Activated CD8-positive, alpha-beta T cell treated with anti-CD3 and anti-CD28 coated beads, Interleukin-2, amount 10 ng/mL, durations not matched to agents 7 days and 5 days (primary cell): ENCODE results near the gene MYH9. TPM values are rescaled to one million over a fixed set of nuclear protein-coding genes. Genes with fewer than 3 reads are reported as not detected.

Source experiments
- ATAC-seq: fragments of 150-1000 bp; cut with Tn5 transposase; one replicate; pipeline ENCODE4 v1.10.0; 2021; ENCODE audit warnings: moderate library complexity
- CTCF ChIA-PET: fragments of 350-600 bp; sonication (Branson Sonifier 250); formaldehyde crosslinking; loops from one replicate; lab custom pipeline; 2021; ENCODE audit warnings: antibody characterized with exemption; lab: Charles Lee
- POLR2A ChIA-PET: fragments of 350-600 bp; sonication (Branson Sonifier 250); formaldehyde crosslinking; loops from one replicate; lab custom pipeline; 2021; ENCODE audit warnings: antibody characterized with exemption; lab: Charles Lee
- DNase-seq: peaks from one replicate; pipeline ENCODE4 v3.0.0-alpha.2; 2020
- H3K27ac Mint-ChIP-seq: one replicate; pipeline ENCODE4 v1.8.0; 2021; ENCODE audit warnings: mild to moderate bottlenecking, mixed read lengths
- H3K27me3 Mint-ChIP-seq: one replicate; pipeline ENCODE4 v1.8.0; 2021; ENCODE audit warnings: low read depth, mixed read lengths
- H3K36me3 Mint-ChIP-seq: one replicate; pipeline ENCODE4 v1.8.0; 2021; ENCODE audit warnings: low read depth, mixed read lengths
- H3K4me1 Mint-ChIP-seq: one replicate; pipeline ENCODE4 v1.8.0; 2021; ENCODE audit warnings: low read depth, mixed read lengths
- H3K4me3 Mint-ChIP-seq: one replicate; pipeline ENCODE4 v1.8.0; 2021; ENCODE audit warnings: mild to moderate bottlenecking, mixed read lengths
- H3K9me3 Mint-ChIP-seq: one replicate; pipeline ENCODE4 v1.8.0; 2022; ENCODE audit warnings: mixed read lengths; ENCODE audit not compliant: insufficient read depth
- total RNA-seq, 2 experiments: library from RNA; stranded (reverse); gene quantifications; one replicate each; pipeline ENCODE4 v1.2.3, GENCODE V29; 2021

MYH9 gene
- total RNA-seq, 2 experiments from 2014 or later = 857 to 883 TPM

- Mint-ChIP-seq H3K27ac (peak overlapping the region; percentile 82), H3K9me3 (no peaks in the 10 kb centered on the region), H3K27me3 (no peaks in the 10 kb centered on the region), H3K4me1 (peaks cover 92% of the 10 kb centered on the region), H3K36me3 (peaks cover 67% of the 10 kb centered on the region), H3K4me3 (peak overlapping the region; percentile 59)
- no peak for ATAC-seq
- no peak for DNase-seq
- ChIA-PET POLR2A (interaction anchor here (0.6 to 1.7 kb wide), 8 partner anchors 10 to 102 kb away, joined by 3 to 4 read pairs (median 3); no protein-coding TSS in a partner anchor), CTCF (interaction anchor here (0.6 to 3.3 kb wide), 13 partner anchors 9 to 131 kb away, joined by 3 to 15 read pairs (median 6); no protein-coding TSS in a partner anchor)
Measured at GRCh38 chr22:36355894-36356293, 31.9 kb downstream of the MYH9 start.

GRCh38 chr22:36355362-36355761 lies 32.4 kb downstream of the MYH9 start:
- CTCF ChIA-PET = interaction anchor here (0.7 to 3.3 kb wide), 10 partner anchors 10 to 131 kb away, joined by 3 to 15 read pairs (median 8); no protein-coding TSS in a partner anchor
- peaks cover 66% of the 10 kb centered on the region for H3K36me3 Mint-ChIP-seq
- DNase-seq (no peak), ATAC-seq (peak; percentile 24)
- H3K9me3 Mint-ChIP-seq = no peaks in the 10 kb centered on the region
- peak overlapping the region; percentile 59 for H3K4me3 Mint-ChIP-seq
- peaks cover 93% of the 10 kb centered on the region for H3K4me1 Mint-ChIP-seq
- H3K27ac Mint-ChIP-seq = peak overlapping the region; percentile 82
- POLR2A ChIA-PET = interaction anchor here (0.6 to 1.8 kb wide), 4 partner anchors 10 to 24 kb away, joined by 3 to 8 read pairs (median 4); no protein-coding TSS in a partner anchor
- no peaks in the 10 kb centered on the region for H3K27me3 Mint-ChIP-seq

- Mint-ChIP-seq H3K9me3 (no peaks in the 10 kb centered on the region), H3K27ac (peak overlapping the region; percentile 86), H3K4me3 (peak overlapping the region; percentile 36), H3K36me3 (peaks cover 61% of the 10 kb centered on the region), H3K4me1 (peaks cover 87% of the 10 kb centered on the region), H3K27me3 (no peaks in the 10 kb centered on the region)
- ChIA-PET CTCF (interaction anchor here (0.7 to 2.3 kb wide), 11 partner anchors 9 to 117 kb away, joined by 3 to 14 read pairs (median 5); no protein-coding TSS in a partner anchor), POLR2A (interaction anchor here (0.6 to 2.1 kb wide), 8 partner anchors 13 to 53 kb away, joined by 3 to 14 read pairs (median 5); no protein-coding TSS in a partner anchor)
- DNase-seq (peak; percentile 74), ATAC-seq (peak; percentile 31)
Measured at GRCh38 chr22:36352803-36353507, 34.8 kb downstream of the MYH9 start.

GRCh38 chr22:36351921-36352802 lies 35.6 kb downstream of the MYH9 start:
- Mint-ChIP-seq H3K27ac (peak overlapping the region; percentile 86), H3K27me3 (no peaks in the 10 kb centered on the region), H3K4me3 (peak overlapping the region; percentile 43), H3K9me3 (no peaks in the 10 kb centered on the region), H3K36me3 (peaks cover 62% of the 10 kb centered on the region), H3K4me1 (peaks cover 84% of the 10 kb centered on the region)
- DNase-seq = no peak
- CTCF ChIA-PET = interaction anchor here (0.8 to 2.3 kb wide), 10 partner anchors 8 to 118 kb away, joined by 3 to 14 read pairs (median 6); no protein-coding TSS in a partner anchor
- no peak for ATAC-seq
- POLR2A ChIA-PET = interaction anchor here (0.6 to 2.1 kb wide), 6 partner anchors 13 to 54 kb away, joined by 3 to 14 read pairs (median 5); no protein-coding TSS in a partner anchor

- POLR2A ChIA-PET = no interaction called here
- Mint-ChIP-seq H3K4me1 (peaks cover 84% of the 10 kb centered on the region), H3K4me3 (peak overlapping the region; percentile 43)
Measured at GRCh38 chr22:36350751-36351594, 36.8 kb downstream of the MYH9 start.

GRCh38 chr22:36349726-36350125 lies 38.0 kb downstream of the MYH9 start:
- Mint-ChIP-seq H3K4me3 (no peak overlapping the region), H3K27me3 (no peaks in the 10 kb centered on the region), H3K36me3 (peaks cover 57% of the 10 kb centered on the region), H3K27ac (peak overlapping the region; percentile 20), H3K9me3 (no peaks in the 10 kb centered on the region), H3K4me1 (peaks cover 82% of the 10 kb centered on the region)
- ATAC-seq (no peak), DNase-seq (no peak)
- ChIA-PET CTCF (interaction anchor here (1.2 to 1.7 kb wide), 2 partner anchors 15 kb away, joined by 3 to 8 read pairs; no protein-coding TSS in a partner anchor), POLR2A (no interaction called here)

More at GRCh38 chr22:36350751-36351594, 36.8 kb downstream of the MYH9 start:
- H3K27me3 Mint-ChIP-seq = no peaks in the 10 kb centered on the region
- CTCF ChIA-PET = interaction anchor here (1.4 to 2.3 kb wide), 3 partner anchors 12 to 27 kb away, joined by 3 to 6 read pairs (median 3); no protein-coding TSS in a partner anchor
- H3K27ac Mint-ChIP-seq = peak overlapping the region; percentile 86
- H3K9me3 Mint-ChIP-seq = no peaks in the 10 kb centered on the region
- H3K36me3 Mint-ChIP-seq = peaks cover 64% of the 10 kb centered on the region
- DNase-seq = no peak
- no peak for ATAC-seq

GRCh38 chr22:36348760-36349159 lies 39.0 kb downstream of the MYH9 start:
- peaks cover 62% of the 10 kb centered on the region for H3K36me3 Mint-ChIP-seq
- peaks cover 82% of the 10 kb centered on the region for H3K4me1 Mint-ChIP-seq
- ATAC-seq = peak; percentile 24
- H3K9me3 Mint-ChIP-seq = no peaks in the 10 kb centered on the region
- H3K27me3 Mint-ChIP-seq = no peaks in the 10 kb centered on the region
- H3K27ac Mint-ChIP-seq = peak overlapping the region; percentile 69
- CTCF ChIA-PET = interaction anchor here (1.0 to 1.7 kb wide), 3 partner anchors 14 to 16 kb away, joined by 3 to 8 read pairs (median 3); no protein-coding TSS in a partner anchor
- DNase-seq = no peak
- H3K4me3 Mint-ChIP-seq = no peak overlapping the region
- POLR2A ChIA-PET = interaction anchor here (0.6 to 0.9 kb wide), 2 partner anchors 17 to 29 kb away, joined by 3 to 4 read pairs; no protein-coding TSS in a partner anchor

- ATAC-seq (no peak), DNase-seq (no peak)
- Mint-ChIP-seq H3K27me3 (no peaks in the 10 kb centered on the region), H3K9me3 (no peaks in the 10 kb centered on the region), H3K4me3 (no peak overlapping the region), H3K36me3 (peaks cover 66% of the 10 kb centered on the region), H3K27ac (no peak overlapping the region), H3K4me1 (peaks cover 82% of the 10 kb centered on the region)
- ChIA-PET POLR2A (no interaction called here), CTCF (interaction anchor here (1.0 to 1.2 kb wide), 2 partner anchors 10 to 124 kb away, joined by 3 to 6 read pairs; no protein-coding TSS in a partner anchor)
Measured at GRCh38 chr22:36347094-36347493, 40.7 kb downstream of the MYH9 start.

GRCh38 chr22:36344106-36344827 lies 43.5 kb downstream of the MYH9 start:
- DNase-seq (no peak), ATAC-seq (peak; percentile 43)
- ChIA-PET POLR2A (interaction anchor here (0.9 to 1.8 kb wide), 4 partner anchors 12 to 33 kb away, joined by 3 to 6 read pairs (median 4); no protein-coding TSS in a partner anchor), CTCF (interaction anchor here (1.0 to 2.6 kb wide), 4 partner anchors 9 to 43 kb away, joined by 3 to 13 read pairs (median 4); no protein-coding TSS in a partner anchor)
- H3K27ac Mint-ChIP-seq = peak overlapping the region; percentile 81
- no peak overlapping the region for H3K4me3 Mint-ChIP-seq
- H3K36me3 Mint-ChIP-seq = peaks cover 76% of the 10 kb centered on the region
- H3K9me3 Mint-ChIP-seq = no peaks in the 10 kb centered on the region
- no peaks in the 10 kb centered on the region for H3K27me3 Mint-ChIP-seq
- peaks cover 83% of the 10 kb centered on the region for H3K4me1 Mint-ChIP-seq
